GM12878 (cell line): ENCODE results near the gene HEXA. TPM values are rescaled to one million over a fixed set of nuclear protein-coding genes. Genes with fewer than 3 reads are reported as not detected.
"Not testable (repeated sequence)": the region's sequence is repeated elsewhere in the genome, so short reads cannot be mapped to it uniquely, and the experiment has no call there.

Experiments used
- ATAC-seq: fragments of 200-7000 bp; cut with Tn5 transposase; 3 replicates; pipeline ENCODE4 v1.9.1; 2020; ENCODE audit warnings: mild to moderate bottlenecking, moderate library complexity
- BruUV-seq: library from RNA; stranded (reverse); fragments of 400-500 nt; replicated peaks from 2 replicates; lab custom pipeline; 2021; lab: Mats Ljungman, UMichigan
- CTCF ChIA-PET: fragments of 300-600 bp; sonication (Branson Sonifier 250); formaldehyde crosslinking; extraction: SDS; loops from one replicate; lab custom pipeline; 2021; ENCODE audit warnings: inconsistent platforms; lab: Yijun Ruan, JAX
- POLR2A ChIA-PET: fragments of 350-600 bp; formaldehyde crosslinking; extraction: SDS; loops from one replicate; lab custom pipeline; 2021; ENCODE audit warnings: inconsistent platforms; lab: Charles Lee
- RAD21 ChIA-PET: fragments of 300-600 bp; sonication (Branson Sonifier 250); formaldehyde crosslinking; loops from one replicate; lab custom pipeline; 2023; ENCODE audit warnings: antibody characterized with exemption; ENCODE audit not compliant: unreplicated experiment; lab: Charles Lee
- SMC1A ChIA-PET: fragments of 300-600 bp; sonication (Branson Sonifier 250); formaldehyde crosslinking; loops from one replicate; lab custom pipeline; 2023; ENCODE audit not compliant: unreplicated experiment, uncharacterized antibody; lab: Charles Lee
- DNase-seq: peaks from one replicate; pipeline ENCODE4 v3.0.0-alpha.2; 2011; ENCODE audit warnings: low read depth, low spot score
- FAIRE-seq: peaks from 3 replicates; lab custom pipeline; 2011; peaks lifted over from hg19 to GRCh38; lab: Jason Lieb, UNC
- H2AFZ ChIP-seq: 2 replicates; pipeline ENCODE4 v1.6.0; 2011; ENCODE audit warnings: low read depth, low read length, control low read depth; ENCODE audit not compliant: control insufficient read depth
- H3K27ac ChIP-seq: 2 replicates; pipeline ENCODE4 v1.5.1; 2011; ENCODE audit warnings: control low read depth; ENCODE audit not compliant: control insufficient read depth, insufficient read depth
- H3K27me3 ChIP-seq, 2 experiments: replicated peaks in 1 of 2; 2 replicates each; pipeline versions ENCODE4 v1.6.0 to v1.6.1; 2011; ENCODE audit warnings: low read length in 1 of 2; ENCODE audit not compliant: control insufficient read depth in 2 of 2, insufficient read depth in 2 of 2
- H3K36me3 ChIP-seq, 2 experiments: 2 replicates each; pipeline ENCODE4 v1.5.1; 2011; ENCODE audit warnings: low read length in 1 of 2; ENCODE audit not compliant: control insufficient read depth in 2 of 2, insufficient read depth in 2 of 2
- H3K4me1 ChIP-seq: 2 replicates; pipeline ENCODE4 v1.6.1; 2011; ENCODE audit warnings: mild to moderate bottlenecking, low read length, moderate library complexity, mixed read lengths; ENCODE audit not compliant: control insufficient read depth, insufficient read depth
- H3K4me2 ChIP-seq: 2 replicates; pipeline ENCODE4 v1.6.0; 2011; ENCODE audit warnings: control low read depth; ENCODE audit not compliant: control insufficient read depth, insufficient read depth
- H3K4me3 ChIP-seq: fragments of 200-600 bp; sonication (generic); 2 replicates; pipeline ENCODE4 v1.5.1; 2016
- H3K79me2 ChIP-seq: 2 replicates; pipeline ENCODE4 v1.6.0; 2011; ENCODE audit warnings: low read length; ENCODE audit not compliant: control insufficient read depth, insufficient read depth
- H3K9ac ChIP-seq: 2 replicates; pipeline ENCODE4 v1.8.0; 2011; ENCODE audit warnings: low read length, control low read depth, mixed read lengths; ENCODE audit not compliant: control insufficient read depth, insufficient read depth
- H3K9me3 ChIP-seq: replicated peaks from 3 replicates; pipeline ENCODE4 v1.5.1; 2011; ENCODE audit warnings: mild to moderate bottlenecking, low read length; ENCODE audit not compliant: control insufficient read depth, insufficient read depth
- H4K20me1 ChIP-seq: 2 replicates; pipeline ENCODE4 v1.6.0; 2011; ENCODE audit not compliant: control insufficient read depth, insufficient read depth
- SREBF2 ChIP-seq: IDR thresholded peaks from 2 replicates; pipeline ENCODE4 v1.6.1; 2012; ENCODE audit warnings: mild to moderate bottlenecking, low read length
- USF2 ChIP-seq: IDR thresholded peaks from 2 replicates; pipeline ENCODE4 v1.6.1; 2011; ENCODE audit warnings: low read depth, low read length, improper control_type of control experiment, borderline replicate concordance
- WGBS: methylation state at CpG from one replicate; pipeline ENCODE4 v1.1.6; 2016; ENCODE audit warnings: low lambda C conversion rate; ENCODE audit not compliant: insufficient replicate concordance, insufficient coverage; ENCODE audit errors: missing lambda C conversion rate; 5-methylcytosine and 5-hydroxymethylcytosine counted together
- in situ Hi-C: fragments of 300-500 bp; cut with MboI; formaldehyde crosslinking; loops from 9 replicates; pipeline ENCODE4 v1.14.3; 2018; ENCODE audit warnings: mixed read lengths
- intact Hi-C: fragments of 100-400 bp; cut with micrococcal nuclease; formaldehyde crosslinking; loops from one replicate; pipeline ENCODE4 v1.14.2; 2022; ENCODE audit not compliant: unreplicated experiment
- polyA plus RNA-seq, 11 experiments: library from polyadenylated mRNA; depleted of rRNA in 4 of 11; unstranded in 6 of 11; stranded (reverse) in 5 of 11; fragments of >200 nt; fragmentation: Nextera tagmentation in 4 of 11; fragmentation: Illumina TruSeq in 1 of 11; extraction: Ambion mirVana in 4 of 11; extraction: Trizol in 1 of 11; gene quantifications; 1 replicate in 1 of 11; 2 replicates in 10 of 11; pipeline versions ENCODE4 v1.2.1 to v1.2.3, GENCODE V29; 2011 to 2016; ENCODE audit warnings: inconsistent platforms in 2 of 11, missing spikeins in 2 of 11, low read depth in 1 of 11
- total RNA-seq, 4 experiments: library from RNA; depleted of rRNA in 3 of 4; stranded (reverse); fragments of >200 nt in 3 of 4; fragmentation: Illumina TruSeq in 1 of 4; extraction: Trizol in 1 of 4; gene quantifications; 2 replicates each; pipeline versions ENCODE4 v1.2.1 to v1.2.3, GENCODE V29; 2013 to 2021
- TF ChIP-seq, protein P1 (sequence below): IDR thresholded peaks from 2 replicates; pipeline ENCODE4 v1.6.1; 2012; ENCODE audit warnings: low read length, inconsistent platforms
- TF ChIP-seq, protein P2 (sequence below): IDR thresholded peaks from 2 replicates; pipeline ENCODE4 v1.6.1; 2011; ENCODE audit warnings: mild to moderate bottlenecking, low read depth, low read length, moderate library complexity; ENCODE audit not compliant: insufficient replicate concordance

The HEXA gene
- total and polyA plus RNA-seq, 10 of the 15 experiments (the other 5 are each of a cell fraction or from before 2014, with no cell fraction given), result 24.5 to 151 (median 69.3) TPM

DNA sequence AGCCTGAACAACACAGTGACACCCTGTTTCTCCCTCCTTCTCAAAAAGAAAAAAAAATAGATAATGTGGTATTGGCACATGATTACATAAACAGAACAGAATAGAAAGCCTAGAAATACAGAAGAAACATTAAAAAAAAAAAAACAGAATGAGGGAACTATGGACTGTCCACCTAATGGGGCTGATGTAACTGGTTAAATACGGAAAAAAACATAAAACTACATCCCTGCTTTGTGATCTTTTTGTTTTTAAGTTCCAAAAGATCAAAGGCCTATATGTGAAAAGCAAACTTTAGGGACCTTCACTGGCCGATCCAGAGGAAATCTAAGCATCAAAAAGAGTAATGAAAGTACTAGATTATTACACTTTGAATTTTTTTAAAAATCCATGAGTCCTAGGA, 39.5 kb upstream of the HEXA start:
- ChIA-PET POLR2A (no interaction called here), CTCF (no interaction called here), SMC1A (no interaction called here), RAD21 (no interaction called here)
- no peak overlapping the region for H3K9ac ChIP-seq
- intact Hi-C loops, result no loop called here
- WGBS, result 18% methylated on average over 2 of the region's 2 CpGs
- in situ Hi-C loops, result no loop called here
- H3K27me3 ChIP-seq, result peaks cover 0 to 2% of the 10 kb centered on the region in 2 experiments; a peak in 1 of 4 replicates
- H3K4me3 ChIP-seq, result no peak overlapping the region
- H3K9me3 ChIP-seq, result no peaks in the 10 kb centered on the region
- no TSS peak for BruUV-seq
- TF ChIP-seq, protein P1, sequence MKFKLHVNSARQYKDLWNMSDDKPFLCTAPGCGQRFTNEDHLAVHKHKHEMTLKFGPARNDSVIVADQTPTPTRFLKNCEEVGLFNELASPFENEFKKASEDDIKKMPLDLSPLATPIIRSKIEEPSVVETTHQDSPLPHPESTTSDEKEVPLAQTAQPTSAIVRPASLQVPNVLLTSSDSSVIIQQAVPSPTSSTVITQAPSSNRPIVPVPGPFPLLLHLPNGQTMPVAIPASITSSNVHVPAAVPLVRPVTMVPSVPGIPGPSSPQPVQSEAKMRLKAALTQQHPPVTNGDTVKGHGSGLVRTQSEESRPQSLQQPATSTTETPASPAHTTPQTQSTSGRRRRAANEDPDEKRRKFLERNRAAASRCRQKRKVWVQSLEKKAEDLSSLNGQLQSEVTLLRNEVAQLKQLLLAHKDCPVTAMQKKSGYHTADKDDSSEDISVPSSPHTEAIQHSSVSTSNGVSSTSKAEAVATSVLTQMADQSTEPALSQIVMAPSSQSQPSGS, result no peak
- TF ChIP-seq SREBF2, result no peak
- TF ChIP-seq, protein P2, sequence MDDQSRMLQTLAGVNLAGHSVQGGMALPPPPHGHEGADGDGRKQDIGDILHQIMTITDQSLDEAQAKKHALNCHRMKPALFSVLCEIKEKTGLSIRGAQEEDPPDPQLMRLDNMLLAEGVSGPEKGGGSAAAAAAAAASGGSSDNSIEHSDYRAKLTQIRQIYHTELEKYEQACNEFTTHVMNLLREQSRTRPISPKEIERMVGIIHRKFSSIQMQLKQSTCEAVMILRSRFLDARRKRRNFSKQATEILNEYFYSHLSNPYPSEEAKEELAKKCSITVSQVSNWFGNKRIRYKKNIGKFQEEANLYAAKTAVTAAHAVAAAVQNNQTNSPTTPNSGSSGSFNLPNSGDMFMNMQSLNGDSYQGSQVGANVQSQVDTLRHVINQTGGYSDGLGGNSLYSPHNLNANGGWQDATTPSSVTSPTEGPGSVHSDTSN, result no peak
- TF ChIP-seq USF2, result no peak
- no peak overlapping the region for H3K4me2 ChIP-seq
- H3K36me3 ChIP-seq, result no peaks in the 10 kb centered on the region
- FAIRE-seq (no peak), ATAC-seq (no peak), DNase-seq (no peak)
- H3K4me1 ChIP-seq, result no peaks in the 10 kb centered on the region
- no peaks in the 10 kb centered on the region for H4K20me1 ChIP-seq
- no peak overlapping the region for H3K27ac ChIP-seq
- no peak overlapping the region for H2AFZ ChIP-seq
- H3K79me2 ChIP-seq, result no peaks in the 10 kb centered on the region

DNA sequence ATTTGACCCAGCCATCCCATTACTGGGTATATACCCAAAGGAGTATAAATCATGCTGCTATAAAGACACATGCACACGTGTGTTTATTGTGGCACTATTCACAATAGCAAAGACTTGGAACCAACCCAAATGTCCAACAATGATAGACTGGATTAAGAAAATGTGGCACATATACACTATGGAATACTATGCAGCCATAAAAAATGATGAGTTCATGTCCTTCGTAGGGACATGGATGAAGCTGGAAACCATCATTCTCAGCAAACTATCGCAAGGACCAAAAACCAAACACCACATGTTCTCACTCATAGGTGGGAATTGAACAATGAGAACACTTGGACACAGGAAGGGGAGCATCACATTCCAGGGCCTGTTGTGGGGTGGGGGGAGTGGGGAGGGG, 37.5 kb upstream of the HEXA start:
- in situ Hi-C loops, POLR2A ChIA-PET, DNase-seq, H4K20me1 ChIP-seq, H3K79me2 ChIP-seq, BruUV-seq, H2AFZ ChIP-seq, H3K4me1 ChIP-seq, ATAC-seq, CTCF ChIA-PET, RAD21 ChIA-PET, H3K27me3 ChIP-seq, H3K4me3 ChIP-seq, H3K4me2 ChIP-seq, SMC1A ChIA-PET, H3K9me3 ChIP-seq, H3K27ac ChIP-seq, FAIRE-seq, H3K36me3 ChIP-seq, H3K9ac ChIP-seq, intact Hi-C loops: not testable (repeated sequence)
- WGBS, result 49% methylated on average over 3 of the region's 3 CpGs
